LoVo (cell line): Measurements from ENCODE around the gene CCDC88A.
"Not testable (repeated sequence)": the region's sequence is repeated elsewhere in the genome, so short reads cannot be mapped to it uniquely, and the experiment has no call there.

Experiments used
- DNase-seq: peaks from one replicate; pipeline ENCODE4 v3.0.0-alpha.2; 2016; ENCODE audit warnings: low spot score

Gene CCDC88A

DNA sequence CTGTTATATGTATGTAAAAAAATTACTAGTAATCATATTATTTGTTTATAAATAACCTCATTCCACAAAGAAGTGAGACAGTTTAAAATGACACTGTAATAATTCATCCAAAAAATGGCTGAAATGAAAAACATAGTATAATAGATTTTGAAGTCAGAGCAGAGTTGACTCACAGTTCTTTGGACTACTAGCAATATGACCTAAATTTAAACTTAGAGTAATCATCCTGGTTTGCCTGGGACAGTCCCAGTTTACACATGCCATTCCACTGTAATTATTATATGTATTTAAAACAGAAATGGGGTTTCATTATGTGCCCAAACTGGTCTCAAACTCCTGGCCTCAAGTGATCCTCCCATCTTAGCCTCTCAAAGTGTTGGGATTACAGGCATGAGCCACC lies 48.3 kb downstream of the CCDC88A start:
- no peak for DNase-seq

- DNase-seq = no peak
These were observed 49.4 kb downstream of the CCDC88A start for GRCh38 chr2:55370208-55370607.

- DNase-seq = no peak
These were observed 54.4 kb downstream of the CCDC88A start for GRCh38 chr2:55365303-55365702.

GRCh38 chr2:55364189-55365055 lies 55.2 kb downstream of the CCDC88A start:
- DNase-seq = no peak

GRCh38 chr2:55363636-55364035 lies 56.0 kb downstream of the CCDC88A start:
- no peak for DNase-seq

GRCh38 chr2:55361465-55362189 lies 58.0 kb downstream of the CCDC88A start:
- DNase-seq = no peak

DNA sequence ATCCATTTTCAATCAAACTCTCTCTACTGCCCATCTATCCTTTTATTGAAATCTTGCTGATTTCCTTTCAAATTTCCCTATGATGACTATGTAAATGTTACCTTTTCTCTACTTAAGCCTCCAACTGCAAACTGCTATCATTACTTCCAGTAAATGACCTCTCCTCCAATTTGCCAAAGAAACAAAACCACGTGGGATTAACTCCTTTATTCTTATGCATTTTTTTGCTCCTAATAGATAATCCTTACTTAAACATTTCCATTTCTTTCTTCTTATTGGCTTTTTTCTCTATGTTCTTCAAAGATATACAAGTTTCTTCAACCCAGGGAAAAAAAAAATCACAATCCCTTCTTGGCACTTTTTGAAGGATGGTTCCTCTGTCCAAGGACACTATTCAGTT lies 61.2 kb downstream of the CCDC88A start:
- DNase-seq = no peak

- DNase-seq = no peak
These were observed 61.7 kb downstream of the CCDC88A start for GRCh38 chr2:55357927-55358326.

DNA sequence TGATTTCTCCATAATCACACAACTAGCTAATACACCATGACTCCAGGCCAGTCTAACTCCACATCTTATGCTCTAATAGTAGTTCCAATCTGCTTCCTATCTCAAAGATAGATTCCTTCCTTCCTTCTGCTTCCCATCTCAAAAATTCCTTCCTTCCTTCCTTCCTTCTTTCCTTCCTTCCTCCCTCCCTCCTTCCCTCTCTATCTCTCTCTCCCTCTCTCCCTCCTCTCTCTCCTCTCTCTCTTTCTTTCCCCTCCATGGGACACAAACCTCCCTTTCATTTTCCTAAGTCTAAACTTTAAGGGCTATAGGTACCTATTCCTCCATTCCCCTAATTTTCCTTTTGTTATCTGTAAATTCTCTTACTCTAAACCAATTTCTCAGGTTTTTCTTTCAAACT lies 62.5 kb downstream of the CCDC88A start:
- no peak for DNase-seq

- not testable (repeated sequence) for DNase-seq
These were observed 63.5 kb downstream of the CCDC88A start for GRCh38 chr2:55356136-55356535.

GRCh38 chr2:55355451-55355850 lies 64.2 kb downstream of the CCDC88A start:
- no peak for DNase-seq

DNA sequence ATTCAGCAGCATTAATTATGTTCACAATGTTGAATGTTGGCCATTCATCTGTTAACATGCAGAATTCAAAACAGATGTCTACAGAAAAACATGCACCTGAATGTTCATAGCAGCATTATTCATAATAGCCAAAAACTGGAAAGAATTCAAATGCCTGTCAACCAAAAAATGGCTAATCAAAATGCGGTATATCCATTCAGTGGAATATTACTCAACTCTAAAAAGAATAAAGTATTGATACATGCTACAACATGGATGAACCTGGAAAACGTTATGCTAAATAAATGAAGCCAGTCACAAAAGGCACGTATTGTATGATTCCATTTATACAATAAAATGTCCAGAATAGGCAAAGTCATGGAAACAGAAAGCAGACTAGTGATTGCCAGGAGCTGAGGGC lies 68.0 kb downstream of the CCDC88A start:
- DNase-seq = no peak

GRCh38 chr2:55345064-55345463 lies 74.6 kb downstream of the CCDC88A start:
- no peak for DNase-seq

GRCh38 chr2:55338268-55338667 lies 81.4 kb downstream of the CCDC88A start:
- DNase-seq = no peak

GRCh38 chr2:55334728-55335127 lies 84.9 kb downstream of the CCDC88A start:
- DNase-seq = no peak

GRCh38 chr2:55330541-55331297 lies 88.9 kb downstream of the CCDC88A start:
- no peak for DNase-seq

DNA sequence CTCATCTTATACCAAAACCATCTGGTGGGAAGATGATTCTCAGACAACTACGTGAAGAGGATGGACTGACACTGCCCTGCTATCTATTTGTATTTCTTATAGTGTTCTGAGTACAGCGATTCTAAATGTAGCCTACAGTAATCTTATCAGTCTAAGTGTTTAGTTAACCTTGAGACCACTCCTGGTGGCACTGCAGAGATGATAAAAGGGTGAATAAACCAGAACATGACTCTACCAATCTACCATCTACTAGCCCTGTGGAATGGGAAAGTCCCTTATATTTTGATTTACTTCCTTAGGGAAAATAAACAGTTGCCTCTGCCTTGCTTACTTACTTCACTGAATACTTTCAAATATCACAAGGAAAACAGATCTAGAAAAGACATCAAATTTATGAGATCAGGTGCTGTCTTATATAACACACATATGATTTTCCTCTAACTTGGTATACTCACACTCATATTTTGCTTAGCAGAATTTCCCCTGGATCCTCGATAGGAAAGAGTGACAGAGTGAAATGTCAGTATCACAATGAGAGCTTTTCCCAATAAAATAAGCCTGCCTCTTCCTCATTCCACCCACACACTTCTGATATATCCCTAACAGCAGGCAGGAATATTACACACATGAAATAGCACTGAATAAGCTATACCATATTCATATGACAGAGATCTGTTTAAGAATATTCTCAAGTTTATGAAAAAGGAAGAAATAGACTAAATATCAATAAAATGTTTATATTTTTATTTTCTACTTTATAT lies 92.0 kb downstream of the CCDC88A start:
- DNase-seq = no peak

GRCh38 chr2:55314985-55315384 lies 104.7 kb downstream of the CCDC88A start:
- no peak for DNase-seq

- no peak for DNase-seq
These were observed 108.2 kb downstream of the CCDC88A start for GRCh38 chr2:55311444-55311870.

DNA sequence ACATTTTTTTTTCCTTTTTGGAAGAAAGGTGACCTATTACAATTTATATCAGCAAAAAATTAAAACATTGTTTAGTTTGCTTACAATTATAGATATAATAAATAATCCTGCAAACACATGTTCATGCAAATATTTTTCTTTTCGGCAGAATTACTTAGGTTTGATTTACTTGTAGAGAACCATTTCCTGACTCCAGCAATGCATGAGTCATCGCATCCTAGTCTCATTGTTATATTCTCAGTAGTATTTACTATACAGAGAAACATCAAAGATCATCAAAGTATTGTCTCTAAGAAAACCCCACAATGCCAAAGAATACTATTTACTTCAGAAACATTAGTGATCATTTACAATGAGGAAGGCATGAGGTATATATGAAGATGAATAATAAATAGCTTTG lies 110.2 kb downstream of the CCDC88A start:
- no peak for DNase-seq

DNA sequence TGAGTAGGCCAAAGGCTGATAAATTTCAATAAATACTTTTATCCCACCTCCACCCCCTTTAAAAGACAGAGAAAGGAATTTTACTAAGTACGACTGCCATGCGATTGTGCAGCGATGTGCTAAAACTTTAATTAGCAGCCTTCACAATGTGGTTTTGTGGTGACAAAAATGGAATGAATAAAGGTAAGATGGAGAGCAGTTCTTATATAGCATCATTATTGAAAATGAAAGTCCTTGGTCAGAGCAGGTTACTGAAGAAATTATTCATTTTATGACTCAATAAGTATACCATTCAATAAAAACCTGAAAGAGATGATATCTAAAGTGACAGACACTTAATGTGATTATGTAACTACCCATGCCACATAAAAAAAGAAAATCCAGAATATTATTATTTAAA lies 117.4 kb downstream of the CCDC88A start:
- no peak for DNase-seq

- DNase-seq = no peak
These were observed 118.4 kb downstream of the CCDC88A start for GRCh38 chr2:55301277-55301676.
